NCI-H345 (cell line): Measurements from ENCODE around the gene B3GNT2.
A peak's percentile ranks its signal among the peaks of the same experiment; 100 is the strongest.
"Not testable (repeated sequence)": the region's sequence is repeated elsewhere in the genome, so short reads cannot be mapped to it uniquely, and the experiment has no call there.

Experiments
- DNase-seq: peaks from one replicate; lab custom pipeline; 2025; lab: John Stamatoyannopoulos, UW

The B3GNT2 gene

GRCh38 chr2:62195421-62196277, at the start of gene B3GNT2:
Gene B3GNT2, plus strand, starts transcription at chr2:62196115. Its CDS starts 26,106 bp downstream, at chr2:62222221.
- peak; percentile 83 for DNase-seq

GRCh38 chr2:62146790-62147189, 49.1 kb upstream of the B3GNT2 start:
- not testable (repeated sequence) for DNase-seq

GRCh38 chr2:62147610-62148301, 48.2 kb upstream of the B3GNT2 start:
- no peak for DNase-seq

- no peak for DNase-seq
Observed at GRCh38 chr2:62149708-62150107, 46.2 kb upstream of the B3GNT2 start.

- no peak for DNase-seq
Observed at GRCh38 chr2:62150597-62151305, 45.2 kb upstream of the B3GNT2 start.

- DNase-seq: no peak
Observed at GRCh38 chr2:62151306-62151638, 44.6 kb upstream of the B3GNT2 start.

GRCh38 chr2:62152000-62152399, 43.9 kb upstream of the B3GNT2 start:
- no peak for DNase-seq

- DNase-seq: no peak
Observed at GRCh38 chr2:62156861-62157496, 38.9 kb upstream of the B3GNT2 start.

GRCh38 chr2:62158444-62159121, 37.3 kb upstream of the B3GNT2 start:
- DNase-seq: no peak

GRCh38 chr2:62160691-62161090, 35.2 kb upstream of the B3GNT2 start:
- DNase-seq: not testable (repeated sequence)

GRCh38 chr2:62163106-62163831, 32.6 kb upstream of the B3GNT2 start:
- no peak for DNase-seq

GRCh38 chr2:62163834-62164233, 32.1 kb upstream of the B3GNT2 start:
- DNase-seq: no peak

GRCh38 chr2:62175728-62176127, 20.2 kb upstream of the B3GNT2 start:
- DNase-seq: no peak

- no peak for DNase-seq
Observed at GRCh38 chr2:62176801-62177200, 19.1 kb upstream of the B3GNT2 start.

GRCh38 chr2:62177392-62178049, 18.4 kb upstream of the B3GNT2 start:
- no peak for DNase-seq

GRCh38 chr2:62178741-62179271, 17.1 kb upstream of the B3GNT2 start:
- no peak for DNase-seq

- no peak for DNase-seq
Observed at GRCh38 chr2:62180975-62181374, 14.9 kb upstream of the B3GNT2 start.

- DNase-seq: no peak
Observed at GRCh38 chr2:62181843-62182242, 14.1 kb upstream of the B3GNT2 start.

- DNase-seq: no peak
Observed at GRCh38 chr2:62184512-62185230, 11.2 kb upstream of the B3GNT2 start.
